ENCODE data around the gene KAT7. TPM values are rescaled to one million over a fixed set of nuclear protein-coding genes. Genes with fewer than 3 reads are reported as not detected.

Gene KAT7
- total RNA-seq, 1 experiment from 2014 or later = 79.5 TPM

DNA sequence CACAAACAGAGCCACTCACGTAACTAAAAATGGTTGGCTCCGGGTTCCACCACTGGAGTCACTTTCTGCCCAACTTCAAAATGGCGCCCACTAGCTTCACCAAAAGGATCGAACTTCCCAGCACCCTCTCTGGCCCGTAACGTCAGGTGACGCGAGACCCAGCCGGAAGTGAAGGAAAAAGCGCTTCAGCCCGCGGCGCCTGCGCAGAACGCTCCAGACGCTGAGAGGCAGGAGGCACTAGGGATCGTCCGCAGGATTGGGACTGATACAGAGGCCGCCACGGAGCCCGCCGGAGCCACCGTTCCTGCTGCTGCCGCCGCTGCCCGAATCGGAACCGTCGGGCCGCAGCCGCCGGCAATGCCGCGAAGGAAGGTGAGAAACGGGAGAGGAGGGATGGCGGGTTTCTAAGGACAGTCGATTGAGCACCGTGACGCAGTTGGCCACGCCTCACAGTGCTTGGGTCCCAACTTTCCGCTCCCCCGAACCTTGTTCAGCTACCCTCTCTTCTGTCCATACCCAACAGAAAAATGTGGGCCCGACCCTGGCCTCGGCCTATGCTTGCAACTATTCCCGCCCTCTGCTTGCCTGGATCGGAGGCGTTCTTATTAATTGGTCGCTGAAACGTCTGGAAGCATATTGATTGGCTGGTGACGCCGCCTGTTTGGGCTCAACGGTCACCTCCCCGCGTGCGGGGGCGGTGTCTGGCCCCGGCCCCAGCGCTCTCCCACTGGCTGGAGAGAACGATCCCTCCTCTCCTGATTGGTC lies at the start of gene KAT7 (continued):
- TF ChIP-seq, protein P1, sequence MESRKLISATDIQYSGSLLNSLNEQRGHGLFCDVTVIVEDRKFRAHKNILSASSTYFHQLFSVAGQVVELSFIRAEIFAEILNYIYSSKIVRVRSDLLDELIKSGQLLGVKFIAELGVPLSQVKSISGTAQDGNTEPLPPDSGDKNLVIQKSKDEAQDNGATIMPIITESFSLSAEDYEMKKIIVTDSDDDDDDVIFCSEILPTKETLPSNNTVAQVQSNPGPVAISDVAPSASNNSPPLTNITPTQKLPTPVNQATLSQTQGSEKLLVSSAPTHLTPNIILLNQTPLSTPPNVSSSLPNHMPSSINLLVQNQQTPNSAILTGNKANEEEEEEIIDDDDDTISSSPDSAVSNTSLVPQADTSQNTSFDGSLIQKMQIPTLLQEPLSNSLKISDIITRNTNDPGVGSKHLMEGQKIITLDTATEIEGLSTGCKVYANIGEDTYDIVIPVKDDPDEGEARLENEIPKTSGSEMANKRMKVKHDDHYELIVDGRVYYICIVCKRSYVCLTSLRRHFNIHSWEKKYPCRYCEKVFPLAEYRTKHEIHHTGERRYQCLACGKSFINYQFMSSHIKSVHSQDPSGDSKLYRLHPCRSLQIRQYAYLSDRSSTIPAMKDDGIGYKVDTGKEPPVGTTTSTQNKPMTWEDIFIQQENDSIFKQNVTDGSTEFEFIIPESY (IDR thresholded peaks at IDR 0.05; ENCODE audit: extremely low read depth, insufficient replicate concordance, low read length) = peak; percentile 80
- peak; percentile 100 for TF ChIP-seq EGR1 (IDR thresholded peaks at IDR 0.05; ENCODE audit: low read depth)
- no peak; the same call in 1 of the 2 replicates for TF ChIP-seq SRF (IDR thresholded peaks at IDR 0.05; ENCODE audit: low read depth)
- peak; percentile 82 for TF ChIP-seq POLR2A (IDR thresholded peaks at IDR 0.05; ENCODE audit: borderline replicate concordance, extremely low read depth, insufficient read depth, insufficient read length)

DNA sequence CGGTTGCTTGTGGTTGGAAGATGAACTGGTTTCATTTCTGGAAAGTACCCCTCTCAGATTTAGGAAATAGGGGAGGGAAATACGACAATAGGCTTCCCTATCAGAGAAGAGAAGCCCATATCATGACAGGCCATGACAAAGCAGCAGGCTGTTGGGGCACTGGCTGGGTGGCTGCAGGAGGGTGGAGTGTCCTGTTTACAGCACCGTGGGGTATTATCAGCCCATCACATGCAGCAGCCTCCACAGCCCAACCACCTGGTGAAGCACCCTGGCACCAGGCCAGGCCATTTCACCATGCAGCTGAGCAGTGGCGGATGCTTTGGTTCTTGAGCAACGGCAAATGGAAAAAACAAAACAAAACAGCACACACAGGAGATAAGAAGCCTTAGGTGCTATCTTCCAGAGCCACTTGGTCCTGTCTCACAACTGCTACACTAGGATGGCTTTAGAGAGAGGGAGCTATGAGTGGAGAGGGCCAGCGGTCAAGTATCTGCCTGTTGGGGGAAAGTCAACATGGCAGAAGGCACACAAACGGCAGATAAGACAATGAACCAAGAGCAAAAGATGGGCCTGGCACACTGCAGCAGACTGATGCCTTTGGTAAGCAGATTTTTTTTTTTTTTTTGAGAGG lies 48.7 kb upstream of the KAT7 start:
- no peaks in the 10 kb centered on the region for H3K4me1 ChIP-seq (ENCODE audit: control insufficient read depth in 1 of 2, insufficient read depth in 2 of 2, low read length in 2 of 2)
- ATAC-seq (no peak), DNase-seq (ENCODE audit: low read depth, low spot score) (no peak)
- no peaks in the 10 kb centered on the region for H3K9me2 ChIP-seq (ENCODE audit: insufficient read depth)
- H4K20me1 ChIP-seq (ENCODE audit: insufficient read depth) = no peaks in the 10 kb centered on the region
- RAD21 ChIA-PET (ENCODE audit: low non-redundant PET in 1 of 2, low total read pairs in 2 of 2, uncharacterized antibody in 2 of 2, unreplicated experiment in 2 of 2) = no interaction called here
- H3K27me3 ChIP-seq (ENCODE audit: insufficient read depth, low read length) = no peaks in the 10 kb centered on the region; the same call in 1 of the 2 replicates
- TF ChIP-seq SP1 (IDR thresholded peaks at IDR 0.05; ENCODE audit: low read depth) (no peak), CBX3 (IDR thresholded peaks at IDR 0.05; ENCODE audit: low read depth) (no peak), YY1 (IDR thresholded peaks at IDR 0.05; ENCODE audit: extremely low read depth, insufficient replicate concordance, low read depth, low read length) (no peak), EZH2phosphoT487 (IDR thresholded peaks at IDR 0.05; ENCODE audit: borderline replicate concordance) (no peak), ELF1 (IDR thresholded peaks at IDR 0.05; ENCODE audit: borderline replicate concordance, low read depth) (no peak), SRF (IDR thresholded peaks at IDR 0.05; ENCODE audit: low read depth) (no peak), CEBPB (IDR thresholded peaks at IDR 0.05; ENCODE audit: low read depth) (no peak), RAD21 (IDR thresholded peaks at IDR 0.05; ENCODE audit: low read depth) (no peak), SIN3A (IDR thresholded peaks at IDR 0.05; ENCODE audit: low read depth) (no peak), EZH2 (IDR thresholded peaks at IDR 0.05) (no peak), EGR1 (IDR thresholded peaks at IDR 0.05; ENCODE audit: low read depth) (no peak), POLR2A (IDR thresholded peaks at IDR 0.05; ENCODE audit: borderline replicate concordance, extremely low read depth, insufficient read depth, insufficient read length) (no peak)
- TF ChIP-seq, protein P2, sequence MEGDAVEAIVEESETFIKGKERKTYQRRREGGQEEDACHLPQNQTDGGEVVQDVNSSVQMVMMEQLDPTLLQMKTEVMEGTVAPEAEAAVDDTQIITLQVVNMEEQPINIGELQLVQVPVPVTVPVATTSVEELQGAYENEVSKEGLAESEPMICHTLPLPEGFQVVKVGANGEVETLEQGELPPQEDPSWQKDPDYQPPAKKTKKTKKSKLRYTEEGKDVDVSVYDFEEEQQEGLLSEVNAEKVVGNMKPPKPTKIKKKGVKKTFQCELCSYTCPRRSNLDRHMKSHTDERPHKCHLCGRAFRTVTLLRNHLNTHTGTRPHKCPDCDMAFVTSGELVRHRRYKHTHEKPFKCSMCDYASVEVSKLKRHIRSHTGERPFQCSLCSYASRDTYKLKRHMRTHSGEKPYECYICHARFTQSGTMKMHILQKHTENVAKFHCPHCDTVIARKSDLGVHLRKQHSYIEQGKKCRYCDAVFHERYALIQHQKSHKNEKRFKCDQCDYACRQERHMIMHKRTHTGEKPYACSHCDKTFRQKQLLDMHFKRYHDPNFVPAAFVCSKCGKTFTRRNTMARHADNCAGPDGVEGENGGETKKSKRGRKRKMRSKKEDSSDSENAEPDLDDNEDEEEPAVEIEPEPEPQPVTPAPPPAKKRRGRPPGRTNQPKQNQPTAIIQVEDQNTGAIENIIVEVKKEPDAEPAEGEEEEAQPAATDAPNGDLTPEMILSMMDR (IDR thresholded peaks at IDR 0.05 in 2 of 3, conservative IDR thresholded peaks at IDR 0.05 in 1 of 3; ENCODE audit: borderline replicate concordance in 1 of 3, insufficient read depth in 1 of 3, low read depth in 2 of 3, low read length in 2 of 3) = no peak
- TF ChIP-seq, protein P3, sequence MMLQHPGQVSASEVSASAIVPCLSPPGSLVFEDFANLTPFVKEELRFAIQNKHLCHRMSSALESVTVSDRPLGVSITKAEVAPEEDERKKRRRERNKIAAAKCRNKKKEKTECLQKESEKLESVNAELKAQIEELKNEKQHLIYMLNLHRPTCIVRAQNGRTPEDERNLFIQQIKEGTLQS (IDR thresholded peaks at IDR 0.05) = no peak
- TF ChIP-seq, protein P4, sequence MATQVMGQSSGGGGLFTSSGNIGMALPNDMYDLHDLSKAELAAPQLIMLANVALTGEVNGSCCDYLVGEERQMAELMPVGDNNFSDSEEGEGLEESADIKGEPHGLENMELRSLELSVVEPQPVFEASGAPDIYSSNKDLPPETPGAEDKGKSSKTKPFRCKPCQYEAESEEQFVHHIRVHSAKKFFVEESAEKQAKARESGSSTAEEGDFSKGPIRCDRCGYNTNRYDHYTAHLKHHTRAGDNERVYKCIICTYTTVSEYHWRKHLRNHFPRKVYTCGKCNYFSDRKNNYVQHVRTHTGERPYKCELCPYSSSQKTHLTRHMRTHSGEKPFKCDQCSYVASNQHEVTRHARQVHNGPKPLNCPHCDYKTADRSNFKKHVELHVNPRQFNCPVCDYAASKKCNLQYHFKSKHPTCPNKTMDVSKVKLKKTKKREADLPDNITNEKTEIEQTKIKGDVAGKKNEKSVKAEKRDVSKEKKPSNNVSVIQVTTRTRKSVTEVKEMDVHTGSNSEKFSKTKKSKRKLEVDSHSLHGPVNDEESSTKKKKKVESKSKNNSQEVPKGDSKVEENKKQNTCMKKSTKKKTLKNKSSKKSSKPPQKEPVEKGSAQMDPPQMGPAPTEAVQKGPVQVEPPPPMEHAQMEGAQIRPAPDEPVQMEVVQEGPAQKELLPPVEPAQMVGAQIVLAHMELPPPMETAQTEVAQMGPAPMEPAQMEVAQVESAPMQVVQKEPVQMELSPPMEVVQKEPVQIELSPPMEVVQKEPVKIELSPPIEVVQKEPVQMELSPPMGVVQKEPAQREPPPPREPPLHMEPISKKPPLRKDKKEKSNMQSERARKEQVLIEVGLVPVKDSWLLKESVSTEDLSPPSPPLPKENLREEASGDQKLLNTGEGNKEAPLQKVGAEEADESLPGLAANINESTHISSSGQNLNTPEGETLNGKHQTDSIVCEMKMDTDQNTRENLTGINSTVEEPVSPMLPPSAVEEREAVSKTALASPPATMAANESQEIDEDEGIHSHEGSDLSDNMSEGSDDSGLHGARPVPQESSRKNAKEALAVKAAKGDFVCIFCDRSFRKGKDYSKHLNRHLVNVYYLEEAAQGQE (IDR thresholded peaks at IDR 0.05; ENCODE audit: low read depth) = no peak
- H3K9me3 ChIP-seq (ENCODE audit: control insufficient read depth in 1 of 2, insufficient read depth in 1 of 2, low read depth in 1 of 2, low read length in 2 of 2) = no peaks in the 10 kb centered on the region
- H3K9ac ChIP-seq (ENCODE audit: low read length) = no peak overlapping the region
- intact Hi-C loops (cut with micrococcal nuclease) = no loop called here
- no peak overlapping the region for H2AFZ ChIP-seq (ENCODE audit: low read depth, low read length, poor library complexity, severe bottlenecking)
- no peak overlapping the region for H3K4me2 ChIP-seq (ENCODE audit: low read length)
- H3K27ac ChIP-seq (ENCODE audit: low read depth, low read length) = no peak overlapping the region
- no TSS peak for BruUV-seq (replicated peaks)
- no peaks in the 10 kb centered on the region for H3K79me2 ChIP-seq (ENCODE audit: insufficient read depth, low read length)
- no peak overlapping the region for H3K4me3 ChIP-seq (replicated peaks in 1 of 2; ENCODE audit: low read depth in 1 of 2, low read length in 2 of 2)
- H3K36me3 ChIP-seq (ENCODE audit: control insufficient read depth in 1 of 2, insufficient read depth in 2 of 2, low read length in 2 of 2) = no peaks in the 10 kb centered on the region
- POLR2A ChIA-PET = no interaction called here
- CTCF ChIA-PET = no interaction called here

Measured in HCT116 (cell line).